Activated naive CD4-positive, alpha-beta T cell treated with anti-CD3 and anti-CD28 coated beads, Interleukin-2, amount 10 ng/mL, durations not matched to agents 7 days and 5 days (primary cell): ENCODE results near the gene SIRPG.
A peak's percentile ranks its signal among the peaks of the same experiment; 100 is the strongest.
"Not testable (repeated sequence)": the region's sequence is repeated elsewhere in the genome, so short reads cannot be mapped to it uniquely, and the experiment has no call there.

Source experiments
- CTCF ChIA-PET: fragments of 350-600 bp; sonication (Branson Sonifier 250); formaldehyde crosslinking; loops from one replicate; lab custom pipeline; 2021; ENCODE audit warnings: antibody characterized with exemption; lab: Charles Lee
- DNase-seq: peaks from one replicate; pipeline ENCODE4 v3.0.0-alpha.2; 2020
- H3K27ac Mint-ChIP-seq: one replicate; pipeline ENCODE4 v1.8.0; 2021; ENCODE audit warnings: mild to moderate bottlenecking, moderate library complexity, mixed read lengths
- H3K27me3 Mint-ChIP-seq: one replicate; pipeline ENCODE4 v1.8.0; 2021; ENCODE audit warnings: mild to moderate bottlenecking, mixed read lengths
- H3K36me3 Mint-ChIP-seq: one replicate; pipeline ENCODE4 v1.8.0; 2021; ENCODE audit warnings: mixed read lengths
- H3K4me1 Mint-ChIP-seq: one replicate; pipeline ENCODE4 v1.8.0; 2021; ENCODE audit warnings: mixed read lengths
- H3K4me3 Mint-ChIP-seq: one replicate; pipeline ENCODE4 v1.8.0; 2021; ENCODE audit warnings: mild to moderate bottlenecking, moderate library complexity, mixed read lengths
- H3K9me3 Mint-ChIP-seq: one replicate; pipeline ENCODE4 v1.8.0; 2021; ENCODE audit warnings: mixed read lengths

SIRPG gene

DNA sequence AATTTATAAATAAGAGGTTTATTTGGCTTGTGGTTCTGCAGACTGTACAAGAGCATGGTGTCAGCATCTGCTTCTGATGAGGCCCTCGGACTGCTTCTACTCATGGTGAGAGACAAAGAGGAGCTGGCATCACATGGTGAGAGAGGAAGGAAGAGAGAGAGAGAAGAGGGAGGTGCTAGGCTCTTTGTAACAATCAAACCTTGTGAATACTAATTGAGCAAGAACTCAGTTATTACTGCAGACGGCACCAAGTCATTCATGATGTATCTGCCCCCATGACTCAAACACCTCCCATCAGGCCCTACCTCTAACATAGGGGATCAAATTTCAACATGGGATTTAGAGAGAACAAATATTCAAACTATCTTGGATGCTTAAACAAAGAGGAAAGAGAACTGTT, 6.3 kb upstream of the SIRPG start:
- CTCF ChIA-PET, result interaction anchor here (1.0 to 1.8 kb wide), 2 partner anchors 12 to 71 kb away, joined by 3 to 6 read pairs; no protein-coding TSS in a partner anchor

DNA sequence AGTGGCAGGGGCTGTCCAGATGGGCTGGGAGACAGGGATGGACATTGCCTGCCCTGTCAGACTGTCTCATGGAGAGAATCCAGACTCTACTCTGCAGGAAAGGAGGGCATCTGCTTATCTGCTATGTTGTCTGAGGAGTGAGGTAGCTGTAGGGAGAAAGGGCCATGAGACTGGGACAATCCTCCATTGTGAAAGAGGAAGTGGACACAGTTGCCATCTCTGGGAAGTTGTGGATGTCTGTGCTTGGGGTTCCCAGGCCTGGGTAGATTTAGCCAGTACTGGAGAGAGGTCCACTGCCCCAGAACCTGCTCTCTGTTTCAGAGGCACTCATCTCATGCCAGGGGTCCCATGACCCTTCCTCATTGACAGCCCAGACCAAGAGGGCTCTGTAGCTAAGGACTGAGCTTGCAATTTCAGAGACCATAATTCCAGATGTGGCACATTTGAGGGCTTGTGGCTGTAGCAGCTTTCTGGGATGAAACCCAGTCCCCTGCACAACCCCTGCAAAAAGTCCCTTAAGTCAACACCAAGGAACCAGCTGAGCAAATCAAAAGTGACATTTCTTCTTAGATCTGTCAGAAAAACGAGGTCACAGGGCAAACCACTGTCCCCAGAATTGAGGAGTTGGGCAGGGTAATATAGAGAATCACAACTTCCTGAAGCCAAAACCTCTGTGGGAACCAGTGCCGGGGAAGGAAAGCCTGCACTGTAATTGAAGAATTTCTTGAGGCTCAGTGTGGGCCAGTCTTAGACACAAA, 4.1 kb upstream of the SIRPG start:
- Mint-ChIP-seq H3K27me3 (no peaks in the 10 kb centered on the region), H3K9me3 (peaks cover 2% of the 10 kb centered on the region), H3K4me3 (peak overlapping the region; percentile 41), H3K27ac (peak overlapping the region; percentile 98), H3K36me3 (peaks cover 23% of the 10 kb centered on the region), H3K4me1 (peaks cover 96% of the 10 kb centered on the region)
- DNase-seq, result no peak
- CTCF ChIA-PET, result interaction anchor here (1.3 kb wide), 1 partner anchor 73 kb away, joined by 3 read pairs; no protein-coding TSS in a partner anchor

More for the DNA sequence above, 6.3 kb upstream of the SIRPG start:
- H3K27ac Mint-ChIP-seq, result peak overlapping the region; percentile 90
- no peak for DNase-seq
- peaks cover 21% of the 10 kb centered on the region for H3K36me3 Mint-ChIP-seq
- peaks cover 95% of the 10 kb centered on the region for H3K4me1 Mint-ChIP-seq
- H3K9me3 Mint-ChIP-seq, result peaks cover 2% of the 10 kb centered on the region
- no peaks in the 10 kb centered on the region for H3K27me3 Mint-ChIP-seq
- peak overlapping the region; percentile 42 for H3K4me3 Mint-ChIP-seq

DNA sequence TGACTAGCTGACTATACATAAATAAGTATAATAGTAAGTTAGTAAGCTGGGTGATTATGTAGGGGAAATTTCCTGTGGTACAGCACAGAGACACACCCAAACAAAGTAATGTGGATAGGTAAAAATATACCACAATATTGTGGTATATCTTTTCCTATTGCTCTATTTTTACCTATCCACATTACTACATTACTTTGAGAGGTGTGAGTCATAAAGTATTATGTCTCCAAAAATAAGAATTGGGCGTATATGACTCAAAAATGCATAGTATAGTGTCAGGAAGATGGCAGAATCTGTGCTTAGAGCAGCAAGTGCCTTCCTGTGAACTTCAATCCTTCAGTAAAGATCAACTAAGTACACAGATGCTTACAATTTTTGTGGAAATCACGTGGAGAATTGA, 2.7 kb upstream of the SIRPG start:
- Mint-ChIP-seq H3K4me1 (peaks cover 87% of the 10 kb centered on the region), H3K4me3 (peak overlapping the region; percentile 42)

DNA sequence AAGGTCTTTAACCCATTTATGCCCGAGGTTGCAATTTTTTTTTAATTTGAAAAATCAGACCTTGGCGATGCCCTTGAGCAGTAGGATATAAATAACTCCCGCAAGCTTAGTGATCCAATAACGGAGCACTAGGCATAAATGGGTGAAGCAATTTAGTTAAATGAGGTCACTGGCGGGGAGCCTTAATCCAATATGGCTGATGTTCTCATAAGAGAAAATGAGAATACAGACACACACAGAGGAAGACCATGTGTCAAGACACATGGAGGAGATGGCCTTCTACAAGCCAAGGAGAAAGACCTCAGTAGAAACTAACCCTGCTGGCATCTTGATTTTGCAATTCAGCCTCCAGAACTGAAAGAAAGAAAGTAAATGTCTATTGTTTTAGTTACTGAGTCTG, 735 bp downstream of the SIRPG start:
- Mint-ChIP-seq H3K27me3 (no peaks in the 10 kb centered on the region), H3K27ac (peak overlapping the region; percentile 98), H3K4me1 (peaks cover 86% of the 10 kb centered on the region), H3K4me3 (peak overlapping the region; percentile 82), H3K9me3 (peaks cover 26% of the 10 kb centered on the region), H3K36me3 (peaks cover 52% of the 10 kb centered on the region)
- DNase-seq, result no peak
- CTCF ChIA-PET, result interaction anchor here (0.7 kb wide), 1 partner anchor 18 kb away, joined by 3 read pairs; no protein-coding TSS in a partner anchor

More for the DNA sequence above, 2.7 kb upstream of the SIRPG start:
- DNase-seq, result no peak
- Mint-ChIP-seq H3K36me3 (peaks cover 31% of the 10 kb centered on the region), H3K27me3 (no peaks in the 10 kb centered on the region), H3K27ac (peak overlapping the region; percentile 98), H3K9me3 (peaks cover 2% of the 10 kb centered on the region)
- CTCF ChIA-PET, result no interaction called here

DNA sequence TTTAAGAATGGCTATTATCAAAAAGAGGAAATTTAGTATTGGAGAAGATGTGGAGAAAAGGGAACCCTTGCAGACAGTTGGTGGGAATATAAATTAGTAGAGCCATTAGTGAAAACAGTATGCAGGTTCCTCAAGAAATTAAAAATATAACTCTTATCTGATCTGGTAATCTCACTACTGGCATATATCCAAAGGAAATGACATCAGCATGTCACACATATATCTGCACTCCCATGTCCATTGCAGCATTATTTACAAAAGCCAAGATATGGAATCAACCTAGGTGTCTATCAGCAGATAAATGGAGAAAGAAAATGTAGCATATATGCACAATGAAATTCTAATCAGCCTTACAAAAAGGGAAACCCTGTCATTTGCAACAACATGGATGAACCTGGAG, 2.6 kb downstream of the SIRPG start:
- Mint-ChIP-seq H3K4me3 (peak overlapping the region; percentile 84), H3K9me3 (peaks cover 38% of the 10 kb centered on the region), H3K36me3 (peaks cover 61% of the 10 kb centered on the region), H3K27ac (peak overlapping the region; percentile 91), H3K27me3 (no peaks in the 10 kb centered on the region), H3K4me1 (peaks cover 88% of the 10 kb centered on the region)
- CTCF ChIA-PET, result no interaction called here
- no peak for DNase-seq

DNA sequence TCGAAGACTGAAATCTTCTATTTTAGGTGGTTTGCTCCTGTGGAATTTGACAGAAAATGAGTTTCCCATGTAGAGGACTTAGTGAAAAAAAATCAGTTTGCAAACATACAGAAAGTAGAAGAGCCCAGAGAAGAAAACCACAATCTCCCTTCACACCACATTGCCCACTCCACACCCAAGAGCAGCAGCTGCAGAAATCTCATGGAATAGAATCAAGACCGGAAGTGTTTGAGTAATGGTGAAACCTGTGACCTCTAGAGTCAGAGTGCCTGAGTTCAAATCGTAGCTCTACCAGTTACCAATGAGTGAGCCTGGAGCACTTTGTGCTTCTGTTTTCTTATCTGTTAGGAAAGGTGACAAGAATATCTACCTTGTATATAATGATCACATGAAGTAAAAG, 4.6 kb downstream of the SIRPG start:
- CTCF ChIA-PET, result interaction anchor here (1.0 kb wide), 1 partner anchor 82 kb away, joined by 3 read pairs; no protein-coding TSS in a partner anchor
- peak; percentile 41 for DNase-seq
- H3K27ac Mint-ChIP-seq, result peak overlapping the region; percentile 74
- H3K9me3 Mint-ChIP-seq, result peaks cover 38% of the 10 kb centered on the region
- peaks cover 76% of the 10 kb centered on the region for H3K36me3 Mint-ChIP-seq
- peaks cover 82% of the 10 kb centered on the region for H3K4me1 Mint-ChIP-seq
- H3K27me3 Mint-ChIP-seq, result no peaks in the 10 kb centered on the region
- H3K4me3 Mint-ChIP-seq, result peak overlapping the region; percentile 39

DNA sequence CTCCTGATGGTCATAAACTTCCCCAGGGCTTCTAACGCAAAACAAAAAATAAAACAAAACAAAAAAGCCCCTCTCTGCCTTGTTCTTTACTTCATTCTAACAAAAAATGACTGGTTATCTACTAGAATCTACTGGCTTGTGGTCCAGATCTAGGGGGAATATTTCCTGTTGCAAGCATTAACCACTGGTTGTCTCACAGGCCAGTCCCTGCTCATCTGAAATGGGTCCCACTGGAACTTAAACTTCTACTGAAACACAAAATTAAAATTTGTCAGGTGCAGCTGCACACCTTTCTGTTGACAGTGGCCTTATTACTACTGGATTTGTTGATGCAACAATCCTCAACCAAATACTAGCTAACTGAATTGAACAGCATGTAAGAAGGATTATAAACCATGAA, 5.5 kb downstream of the SIRPG start:
- Mint-ChIP-seq H3K27ac (peak overlapping the region; percentile 90), H3K4me1 (peaks cover 84% of the 10 kb centered on the region), H3K36me3 (peaks cover 84% of the 10 kb centered on the region), H3K27me3 (no peaks in the 10 kb centered on the region), H3K9me3 (peaks cover 38% of the 10 kb centered on the region), H3K4me3 (peak overlapping the region; percentile 27)
- CTCF ChIA-PET, result no interaction called here
- DNase-seq, result no peak

DNA sequence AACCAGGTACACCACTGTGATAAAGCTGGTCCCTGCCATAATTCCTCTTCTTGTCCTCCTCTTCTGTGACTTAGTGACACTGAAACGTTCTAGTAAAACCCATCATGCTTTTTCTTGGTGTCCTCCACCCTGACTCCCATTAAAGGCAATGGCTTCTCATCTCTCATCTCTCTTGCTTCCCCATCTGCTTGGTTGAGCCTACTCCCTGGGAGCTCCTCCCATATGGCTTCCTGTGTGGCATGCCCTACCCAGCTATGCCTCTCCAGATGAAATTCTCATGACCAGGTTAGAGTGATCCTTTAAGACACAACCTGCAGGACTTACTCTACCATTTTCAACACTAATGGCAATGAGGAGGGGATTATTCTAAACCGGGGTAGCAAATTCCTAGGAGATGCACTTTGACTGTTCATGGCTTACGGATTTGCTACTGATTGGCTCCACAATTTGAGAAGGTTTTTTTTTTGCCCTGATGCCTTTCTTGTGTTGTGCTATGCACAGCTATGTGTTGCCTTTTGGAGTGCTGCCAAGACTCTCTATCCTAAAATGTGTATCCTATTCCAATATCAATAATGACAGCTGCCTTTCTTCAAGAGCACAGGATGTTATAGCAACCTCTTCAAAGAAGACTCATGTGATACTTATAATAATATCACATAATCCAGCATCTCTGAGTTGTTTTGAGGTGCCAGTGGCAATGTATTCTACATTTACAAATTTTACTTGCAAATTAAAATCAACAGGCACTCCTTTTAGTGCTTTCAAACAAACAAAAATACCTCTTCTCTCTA, 6.1 kb downstream of the SIRPG start:
- H3K4me3 Mint-ChIP-seq, result peak overlapping the region; percentile 32
- DNase-seq, result no peak
- H3K27me3 Mint-ChIP-seq, result no peaks in the 10 kb centered on the region
- CTCF ChIA-PET, result interaction anchor here (0.7 to 1.2 kb wide), 4 partner anchors 25 to 83 kb away, joined by 3 to 4 read pairs (median 3); no protein-coding TSS in a partner anchor
- peaks cover 85% of the 10 kb centered on the region for H3K36me3 Mint-ChIP-seq
- peaks cover 86% of the 10 kb centered on the region for H3K4me1 Mint-ChIP-seq
- peaks cover 38% of the 10 kb centered on the region for H3K9me3 Mint-ChIP-seq
- peak overlapping the region; percentile 90 for H3K27ac Mint-ChIP-seq

DNA sequence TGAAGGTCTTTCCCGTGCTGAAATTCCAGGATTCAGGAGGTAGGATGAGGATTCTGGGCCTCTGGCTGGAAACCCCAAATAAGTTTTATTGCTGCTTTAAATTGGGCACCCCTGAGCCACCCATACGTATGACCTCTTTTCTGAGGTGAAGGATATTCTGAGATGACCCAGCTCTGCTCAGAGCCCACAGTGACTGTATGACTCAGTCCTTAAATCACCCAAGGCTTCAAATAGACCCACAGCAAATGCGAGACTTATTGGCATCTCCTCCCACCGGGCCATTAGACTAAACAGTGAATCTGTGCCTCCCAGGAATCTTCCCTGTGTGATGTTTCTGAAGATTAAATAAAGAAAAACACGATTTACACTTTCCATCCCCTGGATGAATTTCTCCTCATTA, 9.5 kb downstream of the SIRPG start:
- Mint-ChIP-seq H3K4me1 (peaks cover 69% of the 10 kb centered on the region), H3K4me3 (no peak overlapping the region), H3K9me3 (peaks cover 22% of the 10 kb centered on the region), H3K27me3 (no peaks in the 10 kb centered on the region), H3K27ac (no peak overlapping the region), H3K36me3 (peaks cover 77% of the 10 kb centered on the region)
- no peak for DNase-seq
- CTCF ChIA-PET, result interaction anchor here (1.9 kb wide), 1 partner anchor 86 kb away, joined by 6 read pairs; no protein-coding TSS in a partner anchor

DNA sequence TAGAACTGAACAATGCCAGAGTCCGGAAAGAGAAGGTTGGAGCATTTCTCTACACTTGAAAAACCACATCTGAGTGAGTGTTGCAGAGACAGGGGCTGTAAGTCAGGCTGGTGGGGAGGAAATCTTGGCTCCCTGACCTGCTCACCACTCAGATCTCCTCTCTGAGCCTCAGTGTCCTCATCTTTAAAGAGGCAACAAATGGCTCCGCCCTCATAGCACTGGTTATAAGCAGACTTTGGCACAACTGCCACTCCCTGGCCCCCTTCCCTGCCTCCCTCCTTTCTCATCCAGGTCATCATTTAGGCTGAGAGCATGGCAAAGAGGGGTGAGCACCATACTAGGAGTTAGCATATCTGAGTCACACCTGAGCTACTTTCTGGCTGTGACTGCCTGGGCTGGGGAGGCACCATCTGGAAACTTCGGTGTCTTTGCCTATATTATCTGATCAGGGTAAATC, 10.6 kb downstream of the SIRPG start:
- Mint-ChIP-seq H3K27me3 (no peaks in the 10 kb centered on the region), H3K27ac (peak overlapping the region; percentile 82), H3K4me3 (no peak overlapping the region), H3K36me3 (peaks cover 69% of the 10 kb centered on the region), H3K9me3 (peaks cover 14% of the 10 kb centered on the region), H3K4me1 (peaks cover 60% of the 10 kb centered on the region)
- CTCF ChIA-PET, result interaction anchor here (1.9 kb wide), 1 partner anchor 87 kb away, joined by 6 read pairs; no protein-coding TSS in a partner anchor
- no peak for DNase-seq

DNA sequence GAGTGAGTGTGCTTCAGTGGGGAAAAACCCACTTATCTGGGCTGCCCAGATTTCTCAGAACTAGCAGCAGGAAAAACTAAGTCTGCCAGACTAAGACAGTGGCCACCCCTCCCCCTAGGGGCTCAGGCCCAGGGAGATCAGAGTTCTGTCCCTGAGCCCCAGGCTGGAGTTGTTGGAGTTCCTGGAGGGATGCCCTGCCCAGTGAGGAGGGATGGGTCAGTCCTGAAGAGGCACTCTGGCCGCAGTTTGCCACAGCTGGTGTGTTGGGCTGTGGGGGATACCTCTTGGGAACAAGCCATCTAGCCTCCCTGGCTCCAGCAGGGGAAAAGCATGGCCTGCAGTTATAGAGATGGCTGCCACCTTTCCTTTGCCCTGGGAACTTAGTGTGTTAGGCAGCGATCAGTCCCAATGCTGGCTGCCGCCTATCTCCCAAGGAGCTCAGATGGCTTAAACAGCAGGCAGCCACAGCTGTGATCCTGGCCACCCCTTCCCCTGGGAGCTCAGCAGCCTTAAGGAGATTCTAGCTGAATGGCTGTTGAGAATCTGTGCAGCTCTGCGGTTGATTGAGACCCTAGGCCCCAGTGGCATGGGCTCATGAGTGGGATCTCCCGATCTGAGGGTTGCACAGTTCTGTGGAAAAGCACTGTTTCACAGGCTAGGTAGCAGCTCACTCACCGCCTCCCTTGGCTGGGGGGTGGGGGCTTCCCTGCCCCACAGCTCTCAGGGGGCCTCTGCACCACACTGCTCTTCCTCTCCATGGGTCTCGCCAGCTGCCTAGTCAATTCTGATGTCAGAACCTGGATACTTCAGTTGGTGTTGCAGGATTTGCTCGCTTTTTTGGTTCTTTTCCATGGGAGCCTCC, 13.2 kb downstream of the SIRPG start:
- Mint-ChIP-seq H3K27me3 (no peaks in the 10 kb centered on the region), H3K27ac (no peak overlapping the region), H3K4me3 (no peak overlapping the region), H3K9me3 (peaks cover 13% of the 10 kb centered on the region), H3K4me1 (peaks cover 44% of the 10 kb centered on the region), H3K36me3 (peaks cover 58% of the 10 kb centered on the region)
- CTCF ChIA-PET, result interaction anchor here (1.0 kb wide), 1 partner anchor 141 kb away, joined by 3 read pairs; no protein-coding TSS in a partner anchor
- DNase-seq, result no peak

DNA sequence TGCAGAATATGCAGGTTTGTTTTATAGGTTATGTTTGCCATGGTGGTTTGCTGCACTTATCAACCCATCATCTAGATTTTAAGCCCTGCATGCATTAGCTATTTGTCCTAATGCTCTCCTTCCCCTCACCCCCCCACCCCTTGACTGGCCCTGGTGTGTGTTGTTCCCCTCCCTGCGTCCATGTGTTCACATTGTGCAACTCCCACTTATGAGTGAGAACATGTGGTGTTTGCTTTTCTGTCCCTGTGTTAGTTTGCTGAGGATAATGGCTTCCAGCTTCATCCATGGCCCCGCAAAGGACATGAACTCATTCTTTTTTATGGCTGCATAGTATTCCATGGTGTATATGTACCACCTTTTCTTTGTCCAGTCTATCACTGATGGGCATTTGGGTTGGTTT, 18.9 kb downstream of the SIRPG start:
- Mint-ChIP-seq H3K9me3 (peaks cover 20% of the 10 kb centered on the region), H3K4me1 (peaks cover 16% of the 10 kb centered on the region), H3K36me3 (peaks cover 55% of the 10 kb centered on the region)
- H3K27ac Mint-ChIP-seq, H3K27me3 Mint-ChIP-seq, H3K4me3 Mint-ChIP-seq, CTCF ChIA-PET, DNase-seq: not testable (repeated sequence)

DNA sequence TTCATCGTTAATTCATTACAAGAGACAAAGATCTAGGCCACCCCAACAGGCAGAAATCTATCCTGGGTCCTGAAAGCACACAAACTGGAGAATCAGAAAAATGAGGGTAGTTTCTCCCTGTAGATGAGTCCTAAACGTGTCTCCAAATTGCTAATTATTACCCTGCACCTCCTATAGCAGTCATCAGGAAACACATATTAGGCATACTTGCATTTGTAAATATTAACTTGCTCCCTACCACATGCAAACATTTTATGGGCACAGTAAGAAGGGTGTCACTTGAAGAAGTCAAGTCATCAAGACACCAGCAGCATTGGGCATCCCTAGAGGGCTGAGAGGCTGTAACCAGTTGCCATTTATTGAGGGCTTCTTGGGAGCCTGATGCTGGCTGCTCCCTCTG, 19.8 kb downstream of the SIRPG start:
- DNase-seq, result no peak
- H3K27me3 Mint-ChIP-seq, result no peaks in the 10 kb centered on the region
- H3K4me1 Mint-ChIP-seq, result peaks cover 23% of the 10 kb centered on the region
- CTCF ChIA-PET, result no interaction called here
- no peak overlapping the region for H3K27ac Mint-ChIP-seq
- no peak overlapping the region for H3K4me3 Mint-ChIP-seq
- H3K36me3 Mint-ChIP-seq, result peaks cover 62% of the 10 kb centered on the region
- H3K9me3 Mint-ChIP-seq, result peaks cover 20% of the 10 kb centered on the region
